HepG2 (cell line): Measurements from ENCODE around the gene YPEL3. TPM values are rescaled to one million over a fixed set of nuclear protein-coding genes. Genes with fewer than 3 reads are reported as not detected.

Source experiments
- CBX2 ChIP-seq, 2 experiments: fragments of 200-600 bp in 1 of 2; sonication (generic); formaldehyde crosslinking in 1 of 2; IDR thresholded peaks; 2 replicates each; pipeline versions ENCODE4 v1.7.0 to v1.8.1; 2018 to 2022; ENCODE audit warnings: low read depth in 2 of 2, low read length in 1 of 2, mild to moderate bottlenecking in 1 of 2, missing genetic modification reagents in 1 of 2
- ERF ChIP-seq: IDR thresholded peaks from 2 replicates; pipeline ENCODE4 v1.6.1; 2018; ENCODE audit warnings: missing biosample characterization, missing genetic modification reagents
- FLYWCH1 ChIP-seq: sonication (generic); formaldehyde crosslinking; IDR thresholded peaks from 2 replicates; pipeline ENCODE4 v1.8.1; 2023; ENCODE audit warnings: mild to moderate bottlenecking, missing genetic modification reagents
- MAFK ChIP-seq, 2 experiments: IDR thresholded peaks in 1 of 2; conservative IDR thresholded peaks in 1 of 2; 2 replicates each; pipeline ENCODE4 v1.6.1; 2011; ENCODE audit warnings: improper control_type of control experiment in 2 of 2, low read length in 2 of 2
- NR2F6 ChIP-seq, 2 experiments: IDR thresholded peaks; 2 replicates each; pipeline ENCODE4 v1.6.1; 2016; ENCODE audit warnings: antibody characterized with exemption in 1 of 2, mild to moderate bottlenecking in 1 of 2
- SKI ChIP-seq: fragments of 450-650 bp; IDR thresholded peaks from one replicate; pipeline ENCODE4 v1.6.1; 2018; ENCODE audit warnings: mild to moderate bottlenecking; ENCODE audit not compliant: partially characterized antibody
- ZNF160 ChIP-seq: sonication (generic); formaldehyde crosslinking; IDR thresholded peaks from 2 replicates; pipeline ENCODE4 v1.8.0; 2022; ENCODE audit warnings: mild to moderate bottlenecking, inconsistent platforms, missing genetic modification reagents
- ZSCAN31 ChIP-seq: sonication (generic); formaldehyde crosslinking; IDR thresholded peaks from 2 replicates; pipeline ENCODE4 v1.5.0; 2020; ENCODE audit warnings: low read depth, mild to moderate bottlenecking, missing genetic modification reagents
- polyA plus RNA-seq, 8 experiments: library from polyadenylated mRNA; depleted of rRNA in 3 of 8; stranded (reverse) in 7 of 8; unstranded in 1 of 8; fragments of >200 nt; fragmentation: Illumina TruSeq in 4 of 8; extraction: Trizol in 4 of 8; gene quantifications; 2 replicates each; pipeline versions ENCODE4 v1.2.1 to v1.2.3, GENCODE V29; 2011 to 2016; ENCODE audit warnings: low read depth in 4 of 8, missing spikeins in 1 of 8, mixed read lengths in 1 of 8; ENCODE audit not compliant: insufficient read depth in 1 of 8
- total RNA-seq, 5 experiments: library from RNA; depleted of rRNA; stranded (reverse); fragments of >200 nt; fragmentation: Illumina TruSeq; extraction: Trizol; gene quantifications; 2 replicates each; pipeline ENCODE4 v1.2.3, GENCODE V29; 2016; ENCODE audit warnings: low read depth in 1 of 5
- TF ChIP-seq, protein P1 (sequence below): sonication (generic); formaldehyde crosslinking; IDR thresholded peaks from 2 replicates; pipeline ENCODE4 v1.5.0; 2020; ENCODE audit warnings: mild to moderate bottlenecking, missing genetic modification reagents, borderline replicate concordance
- TF ChIP-seq, protein P2 (sequence below): sonication (generic); formaldehyde crosslinking; IDR thresholded peaks from 2 replicates; pipeline ENCODE4 v1.5.1; 2020; ENCODE audit warnings: mild to moderate bottlenecking, missing genetic modification reagents, moderate library complexity
- TF ChIP-seq, protein P3 (sequence below): sonication (generic); formaldehyde crosslinking; IDR thresholded peaks from 2 replicates; pipeline ENCODE4 v1.4.0; 2020; ENCODE audit warnings: missing genetic modification reagents
- TF ChIP-seq, protein P4 (sequence below): IDR thresholded peaks from 2 replicates; pipeline ENCODE4 v1.6.1; 2016; ENCODE audit warnings: missing compliant biosample characterization, missing genetic modification reagents, borderline replicate concordance
- TF ChIP-seq, protein P5 (sequence below): sonication (generic); formaldehyde crosslinking; IDR thresholded peaks from 2 replicates; pipeline ENCODE4 v1.5.1; 2020; ENCODE audit warnings: missing genetic modification reagents, mild to moderate bottlenecking, borderline replicate concordance

Gene YPEL3
- total and polyA plus RNA-seq, 2 of the 13 experiments (the other 11 are each of a cell fraction or from before 2014, with no cell fraction given) = 5.4 to 47.0 TPM

DNA sequence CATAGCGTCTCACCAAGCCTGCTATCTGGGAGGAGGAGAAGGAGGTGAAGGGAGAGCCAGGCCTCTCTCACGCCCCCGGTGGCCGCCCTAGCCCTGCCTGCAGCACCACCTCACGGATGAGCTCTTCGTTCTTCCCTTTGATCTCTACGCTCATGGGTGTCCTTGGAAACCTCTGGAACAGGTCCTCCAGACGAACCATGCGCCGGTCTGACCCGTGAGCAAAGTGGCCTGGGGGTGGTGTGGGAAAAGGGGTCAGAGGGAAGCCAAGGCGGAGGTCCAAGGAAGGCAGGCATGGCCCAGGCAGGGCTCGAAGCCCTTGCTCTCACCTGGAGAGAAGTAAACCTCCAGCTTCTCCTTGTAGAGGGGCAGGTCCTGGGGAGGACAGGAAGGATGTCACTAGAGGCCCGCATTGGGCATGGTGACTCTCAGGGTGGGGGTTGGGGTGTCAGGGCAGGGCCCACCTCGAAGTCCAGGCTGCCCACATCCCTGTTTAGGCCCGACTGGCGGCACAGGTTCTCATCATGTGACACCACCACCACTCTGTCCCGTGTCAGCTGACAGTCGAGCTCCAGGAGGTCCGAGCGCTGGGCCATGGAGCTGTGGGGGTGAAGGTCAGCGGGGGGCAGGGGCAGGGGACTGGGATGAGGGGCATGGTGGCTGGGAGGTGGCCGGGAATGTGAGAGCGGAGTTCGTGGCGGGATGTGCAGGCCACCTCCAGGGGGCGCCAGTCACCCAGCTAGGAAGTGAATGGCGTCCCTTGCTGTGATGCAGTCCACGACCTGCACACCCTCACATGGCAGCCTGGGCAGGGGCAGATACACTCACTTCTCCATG is 16.4 kb upstream of the YPEL3 start (continued):
- TF ChIP-seq MAFK (conservative IDR thresholded peaks at IDR 0.05 in 1 of 2, IDR thresholded peaks at IDR 0.05 in 1 of 2; ENCODE audit: low read length in 2 of 2) (no peak), CBX2 (IDR thresholded peaks at IDR 0.05; ENCODE audit: low read depth, low read length) (no peak), CBX2 (CRISPR knock-in tag; IDR thresholded peaks at IDR 0.05; ENCODE audit: low read depth) (0 out of 2 replicates have a peak, but pooled peaks have one; percentile 81), NR2F6 (IDR thresholded peaks at IDR 0.05) (peak; percentile 81), NR2F6 (CRISPR knock-in tag; IDR thresholded peaks at IDR 0.05) (peak; percentile 87), ZNF160 (CRISPR knock-in tag) (peak; percentile 65; the same call in 1 of the 2 replicates), FLYWCH1 (CRISPR knock-in tag) (no peak), ERF (0 out of 2 replicates have a peak, but pooled peaks have one; percentile 35), SKI (peak; percentile 17), ZSCAN31 (peak; percentile 77; the same call in 1 of the 2 replicates)
- TF ChIP-seq, protein P1, sequence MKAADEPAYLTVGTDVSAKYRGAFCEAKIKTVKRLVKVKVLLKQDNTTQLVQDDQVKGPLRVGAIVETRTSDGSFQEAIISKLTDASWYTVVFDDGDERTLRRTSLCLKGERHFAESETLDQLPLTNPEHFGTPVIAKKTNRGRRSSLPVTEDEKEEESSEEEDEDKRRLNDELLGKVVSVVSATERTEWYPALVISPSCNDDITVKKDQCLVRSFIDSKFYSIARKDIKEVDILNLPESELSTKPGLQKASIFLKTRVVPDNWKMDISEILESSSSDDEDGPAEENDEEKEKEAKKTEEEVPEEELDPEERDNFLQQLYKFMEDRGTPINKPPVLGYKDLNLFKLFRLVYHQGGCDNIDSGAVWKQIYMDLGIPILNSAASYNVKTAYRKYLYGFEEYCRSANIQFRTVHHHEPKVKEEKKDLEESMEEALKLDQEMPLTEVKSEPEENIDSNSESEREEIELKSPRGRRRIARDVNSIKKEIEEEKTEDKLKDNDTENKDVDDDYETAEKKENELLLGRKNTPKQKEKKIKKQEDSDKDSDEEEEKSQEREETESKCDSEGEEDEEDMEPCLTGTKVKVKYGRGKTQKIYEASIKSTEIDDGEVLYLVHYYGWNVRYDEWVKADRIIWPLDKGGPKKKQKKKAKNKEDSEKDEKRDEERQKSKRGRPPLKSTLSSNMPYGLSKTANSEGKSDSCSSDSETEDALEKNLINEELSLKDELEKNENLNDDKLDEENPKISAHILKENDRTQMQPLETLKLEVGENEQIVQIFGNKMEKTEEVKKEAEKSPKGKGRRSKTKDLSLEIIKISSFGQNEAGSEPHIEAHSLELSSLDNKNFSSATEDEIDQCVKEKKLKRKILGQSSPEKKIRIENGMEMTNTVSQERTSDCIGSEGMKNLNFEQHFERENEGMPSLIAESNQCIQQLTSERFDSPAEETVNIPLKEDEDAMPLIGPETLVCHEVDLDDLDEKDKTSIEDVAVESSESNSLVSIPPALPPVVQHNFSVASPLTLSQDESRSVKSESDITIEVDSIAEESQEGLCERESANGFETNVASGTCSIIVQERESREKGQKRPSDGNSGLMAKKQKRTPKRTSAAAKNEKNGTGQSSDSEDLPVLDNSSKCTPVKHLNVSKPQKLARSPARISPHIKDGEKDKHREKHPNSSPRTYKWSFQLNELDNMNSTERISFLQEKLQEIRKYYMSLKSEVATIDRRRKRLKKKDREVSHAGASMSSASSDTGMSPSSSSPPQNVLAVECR (CRISPR knock-in tag) = peak; percentile 84; the same call in 1 of the 2 replicates
- TF ChIP-seq, protein P2, sequence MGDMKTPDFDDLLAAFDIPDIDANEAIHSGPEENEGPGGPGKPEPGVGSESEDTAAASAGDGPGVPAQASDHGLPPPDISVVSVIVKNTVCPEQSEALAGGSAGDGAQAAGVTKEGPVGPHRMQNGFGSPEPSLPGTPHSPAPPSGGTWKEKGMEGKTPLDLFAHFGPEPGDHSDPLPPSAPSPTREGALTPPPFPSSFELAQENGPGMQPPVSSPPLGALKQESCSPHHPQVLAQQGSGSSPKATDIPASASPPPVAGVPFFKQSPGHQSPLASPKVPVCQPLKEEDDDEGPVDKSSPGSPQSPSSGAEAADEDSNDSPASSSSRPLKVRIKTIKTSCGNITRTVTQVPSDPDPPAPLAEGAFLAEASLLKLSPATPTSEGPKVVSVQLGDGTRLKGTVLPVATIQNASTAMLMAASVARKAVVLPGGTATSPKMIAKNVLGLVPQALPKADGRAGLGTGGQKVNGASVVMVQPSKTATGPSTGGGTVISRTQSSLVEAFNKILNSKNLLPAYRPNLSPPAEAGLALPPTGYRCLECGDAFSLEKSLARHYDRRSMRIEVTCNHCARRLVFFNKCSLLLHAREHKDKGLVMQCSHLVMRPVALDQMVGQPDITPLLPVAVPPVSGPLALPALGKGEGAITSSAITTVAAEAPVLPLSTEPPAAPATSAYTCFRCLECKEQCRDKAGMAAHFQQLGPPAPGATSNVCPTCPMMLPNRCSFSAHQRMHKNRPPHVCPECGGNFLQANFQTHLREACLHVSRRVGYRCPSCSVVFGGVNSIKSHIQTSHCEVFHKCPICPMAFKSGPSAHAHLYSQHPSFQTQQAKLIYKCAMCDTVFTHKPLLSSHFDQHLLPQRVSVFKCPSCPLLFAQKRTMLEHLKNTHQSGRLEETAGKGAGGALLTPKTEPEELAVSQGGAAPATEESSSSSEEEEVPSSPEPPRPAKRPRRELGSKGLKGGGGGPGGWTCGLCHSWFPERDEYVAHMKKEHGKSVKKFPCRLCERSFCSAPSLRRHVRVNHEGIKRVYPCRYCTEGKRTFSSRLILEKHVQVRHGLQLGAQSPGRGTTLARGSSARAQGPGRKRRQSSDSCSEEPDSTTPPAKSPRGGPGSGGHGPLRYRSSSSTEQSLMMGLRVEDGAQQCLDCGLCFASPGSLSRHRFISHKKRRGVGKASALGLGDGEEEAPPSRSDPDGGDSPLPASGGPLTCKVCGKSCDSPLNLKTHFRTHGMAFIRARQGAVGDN = peak; percentile 99
- TF ChIP-seq, protein P3, sequence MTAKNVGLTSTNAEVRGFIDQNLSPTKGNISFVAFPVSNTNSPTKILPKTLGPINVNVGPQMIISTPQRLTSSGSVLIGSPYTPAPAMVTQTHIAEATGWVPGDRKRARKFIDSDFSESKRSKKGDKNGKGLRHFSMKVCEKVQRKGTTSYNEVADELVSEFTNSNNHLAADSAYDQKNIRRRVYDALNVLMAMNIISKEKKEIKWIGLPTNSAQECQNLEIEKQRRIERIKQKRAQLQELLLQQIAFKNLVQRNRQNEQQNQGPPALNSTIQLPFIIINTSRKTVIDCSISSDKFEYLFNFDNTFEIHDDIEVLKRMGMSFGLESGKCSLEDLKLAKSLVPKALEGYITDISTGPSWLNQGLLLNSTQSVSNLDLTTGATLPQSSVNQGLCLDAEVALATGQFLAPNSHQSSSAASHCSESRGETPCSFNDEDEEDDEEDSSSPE (CRISPR knock-in tag) = peak; percentile 62
- TF ChIP-seq, protein P4, sequence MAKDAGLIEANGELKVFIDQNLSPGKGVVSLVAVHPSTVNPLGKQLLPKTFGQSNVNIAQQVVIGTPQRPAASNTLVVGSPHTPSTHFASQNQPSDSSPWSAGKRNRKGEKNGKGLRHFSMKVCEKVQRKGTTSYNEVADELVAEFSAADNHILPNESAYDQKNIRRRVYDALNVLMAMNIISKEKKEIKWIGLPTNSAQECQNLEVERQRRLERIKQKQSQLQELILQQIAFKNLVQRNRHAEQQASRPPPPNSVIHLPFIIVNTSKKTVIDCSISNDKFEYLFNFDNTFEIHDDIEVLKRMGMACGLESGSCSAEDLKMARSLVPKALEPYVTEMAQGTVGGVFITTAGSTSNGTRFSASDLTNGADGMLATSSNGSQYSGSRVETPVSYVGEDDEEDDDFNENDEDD (CRISPR knock-in tag) = peak; percentile 41; the same call in 1 of the 2 replicates
- TF ChIP-seq, protein P5, sequence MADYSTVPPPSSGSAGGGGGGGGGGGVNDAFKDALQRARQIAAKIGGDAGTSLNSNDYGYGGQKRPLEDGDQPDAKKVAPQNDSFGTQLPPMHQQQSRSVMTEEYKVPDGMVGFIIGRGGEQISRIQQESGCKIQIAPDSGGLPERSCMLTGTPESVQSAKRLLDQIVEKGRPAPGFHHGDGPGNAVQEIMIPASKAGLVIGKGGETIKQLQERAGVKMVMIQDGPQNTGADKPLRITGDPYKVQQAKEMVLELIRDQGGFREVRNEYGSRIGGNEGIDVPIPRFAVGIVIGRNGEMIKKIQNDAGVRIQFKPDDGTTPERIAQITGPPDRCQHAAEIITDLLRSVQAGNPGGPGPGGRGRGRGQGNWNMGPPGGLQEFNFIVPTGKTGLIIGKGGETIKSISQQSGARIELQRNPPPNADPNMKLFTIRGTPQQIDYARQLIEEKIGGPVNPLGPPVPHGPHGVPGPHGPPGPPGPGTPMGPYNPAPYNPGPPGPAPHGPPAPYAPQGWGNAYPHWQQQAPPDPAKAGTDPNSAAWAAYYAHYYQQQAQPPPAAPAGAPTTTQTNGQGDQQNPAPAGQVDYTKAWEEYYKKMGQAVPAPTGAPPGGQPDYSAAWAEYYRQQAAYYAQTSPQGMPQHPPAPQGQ (CRISPR knock-in tag) = 0 out of 2 replicates have a peak, but pooled peaks have one; percentile 61
